Fibroblast of peridontal ligament (primary cell): Measurements from ENCODE around the gene RFX8.

Experiments used
- DNase-seq: peaks from one replicate; pipeline ENCODE4 v3.0.0-alpha.2; 2010; ENCODE audit errors: extremely low read depth

The RFX8 gene

GRCh38 chr2:101410114-101410513 is 64.8 kb downstream of the RFX8 start:
- no peak for DNase-seq

GRCh38 chr2:101409699-101410098 is 65.2 kb downstream of the RFX8 start:
- no peak for DNase-seq

GRCh38 chr2:101408925-101409324 is 66.0 kb downstream of the RFX8 start:
- no peak for DNase-seq

GRCh38 chr2:101405351-101405899 is 69.5 kb downstream of the RFX8 start:
- DNase-seq, result no peak

GRCh38 chr2:101403745-101404144 is 71.2 kb downstream of the RFX8 start:
- DNase-seq, result no peak

- no peak for DNase-seq
Measured at GRCh38 chr2:101402630-101403029, 72.3 kb downstream of the RFX8 start.

- no peak for DNase-seq
Measured at GRCh38 chr2:101401906-101402305, 73.0 kb downstream of the RFX8 start.

GRCh38 chr2:101401326-101401665 is 73.6 kb downstream of the RFX8 start:
- no peak for DNase-seq

GRCh38 chr2:101400506-101401325 is 74.2 kb downstream of the RFX8 start:
- no peak for DNase-seq

- no peak for DNase-seq
Measured at GRCh38 chr2:101400048-101400447, 74.9 kb downstream of the RFX8 start.

GRCh38 chr2:101399021-101399799 is 75.7 kb downstream of the RFX8 start:
- no peak for DNase-seq

- no peak for DNase-seq
Measured at GRCh38 chr2:101398116-101398821, 76.6 kb downstream of the RFX8 start.

GRCh38 chr2:101396316-101396717 is 78.6 kb downstream of the RFX8 start:
- DNase-seq, result peak; percentile 90

GRCh38 chr2:101395545-101396315 is 79.2 kb downstream of the RFX8 start:
- DNase-seq, result peak; percentile 8

- DNase-seq, result peak; percentile 39
Measured at GRCh38 chr2:101388232-101388631, 86.7 kb downstream of the RFX8 start.

- peak; percentile 37 for DNase-seq
Measured at GRCh38 chr2:101387151-101387834, 87.6 kb downstream of the RFX8 start, which contains the start of gene CREG2. Gene CREG2 (minus strand): TSS chr2:101387503. CDS start chr2:101387457, 46 bp downstream.

GRCh38 chr2:101386599-101387150 is 88.2 kb downstream of the RFX8 start:
- DNase-seq, result no peak

GRCh38 chr2:101383016-101383541 is 91.8 kb downstream of the RFX8 start:
- DNase-seq, result no peak

- no peak for DNase-seq
Measured at GRCh38 chr2:101382442-101382841, 92.5 kb downstream of the RFX8 start.

- DNase-seq, result peak; percentile 60
Measured at GRCh38 chr2:101380376-101380775, 94.5 kb downstream of the RFX8 start.
